SK-N-SH (cell line): ENCODE results near the gene KYNU. TPM values are rescaled to one million over a fixed set of nuclear protein-coding genes. Genes with fewer than 3 reads are reported as not detected.
"Not testable (repeated sequence)": the region's sequence is repeated elsewhere in the genome, so short reads cannot be mapped to it uniquely, and the experiment has no call there.

Experiments
- CTCF ChIA-PET: fragments of 300-600, 350-600 bp; formaldehyde crosslinking; extraction: SDS; loops from one replicate; lab custom pipeline; 2021; lab: Yijun Ruan, JAX
- POLR2A ChIA-PET: fragments of 350-600 bp; sonication (Branson Sonifier 250); formaldehyde crosslinking; extraction: SDS; loops from one replicate; lab custom pipeline; 2020; ENCODE audit warnings: antibody characterized with exemption, inconsistent platforms; lab: Yijun Ruan, JAX
- DNase-seq: peaks from one replicate; pipeline ENCODE4 v3.0.0; 2012
- H2AFZ ChIP-seq: fragments of 200-600 bp; sonication (generic); 2 replicates; pipeline ENCODE4 v1.8.1; 2016; ENCODE audit warnings: antibody characterized with exemption, mild to moderate bottlenecking, low read depth
- H3F3A ChIP-seq: fragments of 200-600 bp; sonication (generic); replicated peaks from 2 replicates; pipeline ENCODE3; 2016; ENCODE audit warnings: antibody characterized with exemption, mild to moderate bottlenecking; ENCODE audit not compliant: insufficient read depth
- H3K27ac ChIP-seq, 2 experiments: fragments of 200-500 bp in 1 of 2; fragments of 200-600 bp in 1 of 2; sonication (Bioruptor generic) in 1 of 2; sonication (generic), shearing (Covaris generic) in 1 of 2; 2 replicates each; pipeline versions ENCODE4 v1.5.1 to v1.6.1; 2014 to 2016; ENCODE audit warnings: low read depth in 2 of 2, inconsistent platforms in 1 of 2, low read length in 1 of 2, mild to moderate bottlenecking in 1 of 2, mixed read lengths in 1 of 2
- H3K27me3 ChIP-seq: fragments of 200-600 bp; sonication (generic), shearing (Covaris generic); 2 replicates; pipeline ENCODE4 v1.6.1; 2016; ENCODE audit warnings: mixed run types; ENCODE audit not compliant: insufficient read depth
- H3K36me3 ChIP-seq, 2 experiments: fragments of 200-500 bp in 1 of 2; fragments of 200-600 bp in 1 of 2; sonication (Bioruptor generic) in 1 of 2; sonication (generic) in 1 of 2; replicated peaks in 1 of 2; 2 replicates each; pipeline versions ENCODE3 to v1.5.1; 2014 to 2016; ENCODE audit warnings: low read length in 1 of 2, mild to moderate bottlenecking in 1 of 2; ENCODE audit not compliant: insufficient read depth in 2 of 2, control insufficient read depth in 1 of 2
- H3K4me1 ChIP-seq, 2 experiments: fragments of 200-500 bp in 1 of 2; fragments of 200-600 bp in 1 of 2; sonication (Bioruptor generic) in 1 of 2; sonication (generic), shearing (Covaris generic) in 1 of 2; 2 replicates each; pipeline versions ENCODE4 v1.5.1 to v1.6.1; 2014 to 2016; ENCODE audit warnings: low read depth in 1 of 2, low read length in 1 of 2, mixed run types in 1 of 2; ENCODE audit not compliant: insufficient read depth in 2 of 2, control insufficient read depth in 1 of 2
- H3K4me2 ChIP-seq: fragments of 200-600 bp; sonication (generic), shearing (Covaris generic); 2 replicates; pipeline ENCODE4 v1.6.1; 2017; ENCODE audit warnings: mixed run types
- H3K4me3 ChIP-seq, 2 experiments: fragments of 200-500 bp in 1 of 2; fragments of 200-600 bp in 1 of 2; sonication (Bioruptor generic) in 1 of 2; sonication (generic), shearing (Covaris generic) in 1 of 2; 2 replicates each; pipeline versions ENCODE4 v1.5.1 to v1.8.1; 2014 to 2016; ENCODE audit warnings: low read depth in 2 of 2, inconsistent platforms in 1 of 2, low read length in 1 of 2, mild to moderate bottlenecking in 1 of 2, mixed read lengths in 1 of 2, moderate library complexity in 1 of 2
- H3K79me2 ChIP-seq: fragments of 200-600 bp; sonication (generic); 2 replicates; pipeline ENCODE4 v1.8.1; 2017; ENCODE audit warnings: mild to moderate bottlenecking; ENCODE audit not compliant: insufficient read depth
- H3K9ac ChIP-seq: fragments of 200-600 bp; sonication (generic); 2 replicates; pipeline ENCODE4 v1.6.1; 2017; ENCODE audit warnings: mixed run types
- H3K9me2 ChIP-seq: fragments of 200-600 bp; sonication (generic); 2 replicates; pipeline ENCODE4 v1.6.1; 2017; ENCODE audit warnings: mixed run types
- H3K9me3 ChIP-seq: fragments of 200-600 bp; sonication (generic); 2 replicates; pipeline ENCODE4 v1.6.1; 2017; ENCODE audit warnings: mixed run types, mild to moderate bottlenecking, moderate library complexity
- H4K20me1 ChIP-seq: fragments of 200-600 bp; sonication (generic); 2 replicates; pipeline ENCODE4 v1.6.1; 2017; ENCODE audit warnings: mild to moderate bottlenecking, mixed run types; ENCODE audit not compliant: insufficient read depth
- CHD2 ChIP-seq: fragments of 150-350 bp; IDR thresholded peaks from 2 replicates; pipeline ENCODE4 v1.6.1; 2018; ENCODE audit warnings: low read length; ENCODE audit not compliant: partially characterized antibody
- CTCF ChIP-seq: fragments of 200-600 bp; sonication (generic); IDR thresholded peaks from 2 replicates; pipeline ENCODE4 v1.6.1; 2017; ENCODE audit warnings: antibody characterized with exemption, mild to moderate bottlenecking, moderate library complexity
- ELF1 ChIP-seq: IDR thresholded peaks from 2 replicates; pipeline ENCODE4 v1.4.0; 2012
- EP300 ChIP-seq, 2 experiments: IDR thresholded peaks; 2 replicates each; pipeline versions ENCODE4 v1.4.0 to v1.6.1; 2012; ENCODE audit warnings: borderline replicate concordance in 1 of 2, low read depth in 1 of 2, low read length in 1 of 2
- FOSL2 ChIP-seq: IDR thresholded peaks from 2 replicates; pipeline ENCODE4 v1.4.0; 2012; ENCODE audit warnings: low read depth, mild to moderate bottlenecking, moderate library complexity, borderline replicate concordance
- FOXM1 ChIP-seq: IDR thresholded peaks from 2 replicates; pipeline ENCODE4 v1.4.0; 2012; ENCODE audit warnings: low read depth, mild to moderate bottlenecking
- GABPA ChIP-seq: IDR thresholded peaks from 2 replicates; pipeline ENCODE4 v1.4.0; 2012; ENCODE audit warnings: low read depth, mild to moderate bottlenecking
- GATA2 ChIP-seq: sonication (generic); formaldehyde crosslinking; IDR thresholded peaks from 2 replicates; pipeline ENCODE4 v1.5.0; 2020; ENCODE audit warnings: mild to moderate bottlenecking, missing genetic modification reagents
- IRF3 ChIP-seq: fragments of 150-350 bp; IDR thresholded peaks from 2 replicates; pipeline ENCODE4 v1.6.1; 2016; ENCODE audit warnings: mild to moderate bottlenecking, low read depth, low read length
- JUND ChIP-seq: IDR thresholded peaks from 2 replicates; pipeline ENCODE4 v1.4.0; 2012
- MXI1 ChIP-seq: IDR thresholded peaks from 2 replicates; pipeline ENCODE4 v1.6.1; 2012; ENCODE audit warnings: mild to moderate bottlenecking, low read depth, low read length, improper control_type of control experiment
- NFIC ChIP-seq: IDR thresholded peaks from 2 replicates; pipeline ENCODE4 v1.4.0; 2012; ENCODE audit warnings: borderline replicate concordance
- NRF1 ChIP-seq: IDR thresholded peaks from 2 replicates; pipeline ENCODE4 v1.6.1; 2012; ENCODE audit warnings: low read depth, mild to moderate bottlenecking, low read length
- PBX3 ChIP-seq: IDR thresholded peaks from 2 replicates; pipeline ENCODE4; 2012
- RAD21 ChIP-seq: IDR thresholded peaks from 2 replicates; pipeline ENCODE4 v1.6.1; 2012; ENCODE audit warnings: mild to moderate bottlenecking, low read length
- RFX5 ChIP-seq: IDR thresholded peaks from 2 replicates; pipeline ENCODE4 v1.6.1; 2012; ENCODE audit warnings: mild to moderate bottlenecking, improper control_type of control experiment, low read length
- SIN3A ChIP-seq: IDR thresholded peaks from 2 replicates; pipeline ENCODE4 v1.6.1; 2012; ENCODE audit warnings: low read depth, mild to moderate bottlenecking, low read length, moderate library complexity, borderline replicate concordance
- SMC3 ChIP-seq: IDR thresholded peaks from 2 replicates; pipeline ENCODE4 v1.6.1; 2012; ENCODE audit warnings: low read depth, low read length, improper control_type of control experiment
- TAF1 ChIP-seq: IDR thresholded peaks from 2 replicates; pipeline ENCODE4 v1.6.1; 2012; ENCODE audit warnings: low read depth, mild to moderate bottlenecking, low read length, moderate library complexity, borderline replicate concordance
- TEAD4 ChIP-seq: IDR thresholded peaks from 2 replicates; pipeline ENCODE4 v1.4.0; 2012; ENCODE audit warnings: mild to moderate bottlenecking, borderline replicate concordance; ENCODE audit not compliant: insufficient read depth
- YY1 ChIP-seq: IDR thresholded peaks from 2 replicates; pipeline ENCODE4 v1.4.0; 2012; ENCODE audit warnings: low read depth, mild to moderate bottlenecking
- WGBS: methylation state at CpG from one replicate; pipeline ENCODE4 v1.1.6; 2017; ENCODE audit warnings: low lambda C conversion rate; 5-methylcytosine and 5-hydroxymethylcytosine counted together
- polyA plus RNA-seq, 3 experiments: library from polyadenylated mRNA; depleted of rRNA; stranded (reverse); fragments of >200 nt; gene quantifications; 2 replicates each; pipeline ENCODE4 v1.2.3, GENCODE V29; 2012

The KYNU gene
- polyA plus RNA-seq, 1 of the 3 experiments (the other 2 are of a cell fraction) = not detected

GRCh38 chr2:143070704-143071103 lies 193.2 kb downstream of the KYNU start:
- no peak overlapping the region for H3K4me2 ChIP-seq
- TF ChIP-seq SIN3A (no peak), FOSL2 (no peak), RFX5 (no peak), CHD2 (no peak), NFIC (no peak), ELF1 (no peak), NRF1 (no peak), CTCF (no peak), PBX3 (no peak), JUND (no peak), SMC3 (no peak), MXI1 (no peak), TEAD4 (no peak), YY1 (no peak), IRF3 (no peak)
- ChIA-PET CTCF (no interaction called here), POLR2A (no interaction called here)
- H3K79me2 ChIP-seq = no peaks in the 10 kb centered on the region
- DNase-seq = no peak
- H3K27me3 ChIP-seq = no peaks in the 10 kb centered on the region
- H3K9ac ChIP-seq = no peak overlapping the region
- H3K27ac ChIP-seq = no peak overlapping the region
- H2AFZ ChIP-seq = no peak overlapping the region
- H4K20me1 ChIP-seq = no peaks in the 10 kb centered on the region
- WGBS = 18% methylated on average over 1 of the region's 1 CpG
- H3K36me3 ChIP-seq = no peaks in the 10 kb centered on the region
- H3K4me3 ChIP-seq = no peak overlapping the region
- no peaks in the 10 kb centered on the region for H3F3A ChIP-seq
- no peaks in the 10 kb centered on the region for H3K9me3 ChIP-seq
- no peaks in the 10 kb centered on the region for H3K9me2 ChIP-seq
- H3K4me1 ChIP-seq = no peaks in the 10 kb centered on the region

GRCh38 chr2:143071185-143071876 lies 193.9 kb downstream of the KYNU start:
- WGBS = 33% methylated on average over 4 of the region's 4 CpGs
- ChIA-PET CTCF (no interaction called here), POLR2A (no interaction called here)
- DNase-seq = no peak
- Histone ChIP-seq H3K4me1 (no peaks in the 10 kb centered on the region), H3K4me3 (no peak overlapping the region), H3K36me3 (no peaks in the 10 kb centered on the region), H3K79me2 (no peaks in the 10 kb centered on the region), H3K27ac (no peak overlapping the region), H3K27me3 (no peaks in the 10 kb centered on the region), H2AFZ (no peak overlapping the region), H4K20me1 (no peaks in the 10 kb centered on the region), H3K9me2 (no peaks in the 10 kb centered on the region), H3K4me2 (no peak overlapping the region), H3K9ac (no peak overlapping the region), H3F3A (no peaks in the 10 kb centered on the region), H3K9me3 (no peaks in the 10 kb centered on the region)
- no peak for TF ChIP-seq FOXM1
- TF ChIP-seq GATA2 (CRISPR knock-in tag) = no peak
- TF ChIP-seq JUND = no peak
- no peak for TF ChIP-seq NFIC
- TF ChIP-seq TAF1 = no peak
- TF ChIP-seq YY1 = no peak
- TF ChIP-seq GABPA = no peak
- no peak for TF ChIP-seq SIN3A
- TF ChIP-seq RAD21 = no peak
- no peak for TF ChIP-seq EP300 (IDR thresholded peaks at IDR 0.05; ENCODE audit: borderline replicate concordance in 1 of 2, low read depth in 1 of 2, low read length in 1 of 2)

- H3K9me2 ChIP-seq, H4K20me1 ChIP-seq, H3K4me1 ChIP-seq, H3F3A ChIP-seq, H3K9me3 ChIP-seq, H3K79me2 ChIP-seq, H3K4me3 ChIP-seq, H3K36me3 ChIP-seq, DNase-seq, H2AFZ ChIP-seq, POLR2A ChIA-PET, H3K4me2 ChIP-seq, CTCF ChIA-PET, H3K27ac ChIP-seq, H3K9ac ChIP-seq, H3K27me3 ChIP-seq: not testable (repeated sequence)
- 34% methylated on average over 2 of the region's 2 CpGs for WGBS
Measured at GRCh38 chr2:143074913-143075312, 197.4 kb downstream of the KYNU start.
